NCI-H2081 (cell line): ENCODE data around the gene RPS6KA5.

Experiments used
- DNase-seq, 2 experiments: peaks; one replicate each; lab custom pipeline; 2025; lab: John Stamatoyannopoulos, UW

Gene RPS6KA5

GRCh38 chr14:90938615-90939014 lies 121.8 kb downstream of the RPS6KA5 start:
- no peak for DNase-seq

DNA sequence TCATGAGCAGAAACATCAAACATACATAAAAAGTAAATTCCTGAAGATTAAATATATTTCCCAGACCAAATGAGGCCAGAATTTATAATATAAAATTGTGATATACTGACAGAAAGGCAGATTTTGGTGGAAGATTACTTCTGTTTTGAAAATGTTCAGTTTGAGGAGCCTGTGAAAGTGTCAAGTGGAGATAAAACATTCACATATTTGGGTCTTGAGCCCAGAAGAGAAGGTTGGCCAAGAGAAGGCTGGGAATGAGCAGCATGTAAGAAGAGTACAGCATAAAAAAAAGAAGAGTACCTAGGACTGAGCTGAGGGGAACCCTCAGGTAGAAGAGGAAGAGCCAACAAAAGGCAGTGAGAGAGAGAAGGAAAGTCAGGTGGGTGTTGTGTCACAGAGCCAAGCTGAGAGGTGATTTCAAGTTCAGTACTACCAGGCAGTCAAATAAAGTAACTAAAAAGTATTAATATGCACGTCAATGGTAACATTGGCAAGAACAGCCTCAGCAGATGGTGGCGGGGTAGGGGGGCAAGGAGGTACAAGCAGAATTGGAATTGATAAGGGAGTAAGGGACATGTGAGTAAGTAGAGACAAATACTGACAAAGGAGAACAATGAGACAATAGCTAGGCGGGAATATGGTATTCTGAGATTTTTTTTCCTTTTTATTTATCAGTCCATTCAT lies 123.5 kb downstream of the RPS6KA5 start:
- no peak for DNase-seq

GRCh38 chr14:90924621-90925340 lies 135.7 kb downstream of the RPS6KA5 start:
- no peak for DNase-seq

DNA sequence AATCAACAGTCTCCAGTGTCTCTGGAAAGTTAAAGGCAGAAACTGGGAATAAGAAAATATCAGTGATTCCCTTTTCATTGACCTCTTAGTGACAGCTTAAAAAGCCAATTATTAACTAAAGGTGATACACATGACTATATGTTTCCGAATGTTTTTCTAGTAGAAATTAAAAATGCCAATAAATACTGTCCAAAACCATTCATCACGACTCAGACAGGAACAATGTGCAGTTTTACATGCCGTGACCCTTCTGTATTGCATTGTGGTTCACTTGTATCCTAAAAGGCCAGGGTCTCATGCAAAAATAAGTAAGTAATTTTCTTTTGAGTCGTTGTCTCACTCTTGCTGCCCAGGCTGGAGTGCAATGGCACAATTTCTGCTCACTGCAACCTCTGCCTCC lies 138.3 kb downstream of the RPS6KA5 start:
- DNase-seq: no peak

DNA sequence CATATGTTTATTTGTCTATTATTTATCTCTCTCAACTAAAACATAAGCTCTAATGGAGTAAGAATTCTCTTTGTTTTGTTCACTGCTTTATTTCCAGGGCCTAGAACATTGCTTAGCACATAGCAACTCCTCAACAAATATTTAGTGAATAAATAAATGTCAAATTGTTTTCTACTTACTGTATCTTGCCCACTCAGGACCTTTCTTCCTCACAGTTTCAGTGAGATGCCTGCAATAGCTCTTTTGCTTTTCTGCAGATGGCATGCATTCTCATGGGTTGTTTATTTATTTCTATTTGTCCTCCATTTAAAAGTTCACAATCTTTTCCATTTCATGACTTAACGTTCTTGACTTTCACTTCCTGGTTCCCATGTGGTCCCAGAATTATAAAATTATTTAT lies 149.3 kb downstream of the RPS6KA5 start:
- DNase-seq: no peak

GRCh38 chr14:90907178-90907577 lies 153.3 kb downstream of the RPS6KA5 start:
- no peak for DNase-seq

DNA sequence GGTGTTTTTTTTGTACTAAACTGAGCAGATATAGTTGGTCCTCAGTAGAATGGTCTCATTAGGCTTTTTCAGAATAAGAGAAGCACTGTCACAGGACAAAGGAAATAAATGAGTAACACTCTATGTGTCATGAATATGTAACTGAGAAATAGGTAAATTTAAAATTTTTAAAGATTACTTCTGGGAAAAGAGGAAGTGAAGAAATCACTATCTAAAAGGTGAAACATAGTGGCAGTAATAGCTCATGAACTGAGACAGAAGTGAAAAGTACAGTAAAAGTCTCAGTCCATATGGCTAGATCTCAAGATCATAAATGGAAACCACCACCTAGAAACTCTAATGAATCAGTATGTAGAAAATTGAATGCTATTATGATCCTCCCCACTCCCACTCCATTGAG lies 154.9 kb downstream of the RPS6KA5 start:
- DNase-seq: no peak

- DNase-seq: peak; percentile 62 to 72
Observed at GRCh38 chr14:90903101-90903500, 157.3 kb downstream of the RPS6KA5 start.

DNA sequence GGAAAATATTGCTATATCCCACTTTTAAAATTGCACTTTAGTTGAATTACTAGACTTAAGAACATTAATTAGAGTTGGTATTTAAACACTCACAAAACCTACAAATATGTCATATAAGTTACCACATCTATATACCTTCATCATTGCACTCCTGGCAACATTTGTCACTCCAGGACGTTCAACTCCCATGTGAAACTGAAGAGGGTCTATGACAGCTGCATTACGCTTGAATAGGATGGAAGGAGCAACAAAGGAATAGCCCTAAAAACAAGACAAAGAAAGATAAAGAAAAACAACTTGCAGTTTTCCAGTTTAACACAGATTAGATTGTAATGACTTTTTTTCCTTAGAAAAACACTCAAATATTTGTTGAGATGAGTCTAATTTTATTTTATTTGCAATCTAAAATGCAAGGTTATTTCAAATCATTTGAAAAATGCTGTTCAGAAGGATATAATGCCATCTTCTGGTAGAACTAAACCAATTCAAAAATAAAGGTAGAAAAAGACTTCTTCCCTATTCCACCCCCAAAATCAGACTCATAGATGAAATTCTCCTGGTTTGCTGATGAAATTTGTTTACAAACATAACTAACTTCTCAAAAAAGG lies 159.9 kb downstream of the RPS6KA5 start:
- no peak for DNase-seq

DNA sequence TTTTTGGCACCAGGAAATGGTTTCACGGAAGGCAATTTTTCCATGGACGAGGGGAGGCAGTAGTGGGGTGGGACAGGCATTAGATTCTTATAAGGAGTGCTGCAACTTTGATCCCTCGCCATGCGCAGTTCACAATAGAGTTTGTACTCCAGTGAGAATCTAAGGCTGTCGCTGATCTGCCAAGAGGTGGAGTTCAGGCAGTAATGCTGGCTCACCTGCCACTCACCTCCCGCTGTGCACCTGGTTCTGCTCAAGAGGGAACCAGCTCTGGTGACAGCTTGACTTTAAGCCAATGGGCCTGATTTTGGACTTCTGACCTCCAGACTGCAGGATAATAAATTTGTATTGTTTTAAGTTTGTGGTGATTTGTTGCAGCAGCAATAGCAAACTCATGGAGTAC lies 163.4 kb downstream of the RPS6KA5 start:
- no peak for DNase-seq

DNA sequence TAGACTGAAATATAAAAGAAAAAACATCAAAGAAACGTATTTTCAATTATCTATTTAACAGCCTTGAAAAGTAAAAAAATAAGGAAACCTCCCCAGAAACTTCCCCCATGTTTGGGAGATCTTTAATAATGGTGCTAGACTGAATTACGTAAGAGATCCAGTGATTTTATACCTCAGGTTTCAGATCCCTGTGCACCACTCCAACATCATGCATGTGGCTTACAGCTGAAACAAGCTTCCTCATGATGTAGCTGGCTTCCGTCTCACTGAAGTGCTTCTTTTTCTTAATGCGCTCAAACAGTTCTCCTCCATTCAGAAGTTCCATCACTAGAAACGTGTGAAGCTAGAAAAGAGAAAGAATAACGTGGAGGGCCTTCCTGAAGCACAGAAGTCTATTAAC lies 166.2 kb downstream of the RPS6KA5 start:
- no peak for DNase-seq

- DNase-seq: no peak
Observed at GRCh38 chr14:90893510-90893909, 166.9 kb downstream of the RPS6KA5 start.

- DNase-seq: no peak
Observed at GRCh38 chr14:90892970-90893369, 167.5 kb downstream of the RPS6KA5 start.

GRCh38 chr14:90891326-90891725 lies 169.1 kb downstream of the RPS6KA5 start:
- DNase-seq: no peak

DNA sequence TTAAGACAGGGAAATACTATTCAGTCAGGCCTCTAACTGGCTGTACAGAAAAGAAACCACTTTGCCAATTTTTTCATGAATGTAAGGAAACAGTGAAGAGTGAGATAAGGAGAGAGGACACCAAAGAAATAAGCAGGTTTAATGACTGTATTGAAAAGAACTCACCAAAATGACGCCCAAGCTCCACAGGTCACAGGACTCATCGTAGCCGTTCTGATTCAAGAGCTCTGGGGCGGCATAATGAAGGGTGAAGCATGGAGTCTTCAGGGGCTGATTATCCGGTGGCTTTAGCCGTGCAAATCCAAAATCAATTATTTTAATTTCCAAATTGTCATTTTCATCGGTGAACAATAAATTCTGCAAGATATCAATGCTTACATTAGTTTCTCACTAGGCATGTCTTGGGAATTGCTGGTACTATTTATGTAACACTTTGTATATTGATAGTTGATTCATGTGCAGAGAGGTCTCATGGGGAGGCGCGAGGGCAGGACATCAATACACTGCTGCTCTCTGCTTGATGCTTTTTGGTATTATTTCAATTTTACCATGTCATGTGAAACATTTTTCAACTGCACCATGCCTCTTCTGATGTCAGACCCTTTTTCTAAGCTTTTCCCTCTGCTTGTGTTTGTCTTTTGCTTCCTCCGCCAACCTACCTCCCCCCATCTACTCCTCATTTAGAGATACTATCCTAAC lies 170.0 kb downstream of the RPS6KA5 start:
- no peak for DNase-seq

GRCh38 chr14:90886297-90886815 lies 174.1 kb downstream of the RPS6KA5 start:
- no peak for DNase-seq

DNA sequence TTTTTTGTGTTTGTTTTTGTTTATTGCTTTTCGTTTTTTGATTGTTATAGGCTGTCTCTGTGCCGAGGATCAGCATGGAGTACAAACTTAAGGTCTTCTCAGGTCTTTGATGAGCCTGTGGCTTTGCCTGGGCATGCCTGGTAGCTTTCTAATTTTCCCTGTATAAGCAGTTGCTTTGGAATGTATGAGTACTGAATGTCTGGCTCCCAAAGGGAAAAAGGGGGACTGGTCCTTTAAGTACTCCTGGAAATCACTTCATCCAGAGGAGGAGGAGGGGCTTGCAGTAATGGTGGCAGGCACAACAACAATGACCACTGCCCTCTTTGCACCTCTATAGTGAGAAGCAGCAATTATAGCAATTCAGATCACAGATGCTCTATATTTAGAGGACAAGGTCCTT lies 176.7 kb downstream of the RPS6KA5 start:
- DNase-seq: no peak

- no peak for DNase-seq
Observed at GRCh38 chr14:90883197-90883596, 177.2 kb downstream of the RPS6KA5 start.

- no peak for DNase-seq
Observed at GRCh38 chr14:90880282-90880681, 180.2 kb downstream of the RPS6KA5 start.

DNA sequence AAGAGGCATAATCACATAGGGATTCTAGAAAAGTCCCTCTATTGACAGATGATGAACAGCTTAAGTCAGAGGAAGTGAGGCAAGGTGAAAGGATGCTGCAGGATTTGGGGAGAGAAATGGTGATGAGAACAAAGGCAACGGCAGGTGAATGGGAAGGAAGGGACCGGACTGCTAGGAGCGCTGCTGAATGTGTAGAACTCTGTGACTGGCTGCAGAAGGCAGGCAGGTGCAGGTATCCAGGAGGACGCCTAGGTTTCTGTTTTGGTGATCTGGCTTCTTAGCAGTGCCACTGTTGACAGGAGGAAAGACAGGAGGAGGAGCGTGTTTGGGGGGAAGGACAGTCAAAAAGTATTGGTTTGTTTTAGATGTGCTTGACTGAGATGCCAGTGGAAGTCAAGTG lies 185.8 kb downstream of the RPS6KA5 start:
- DNase-seq: no peak

GRCh38 chr14:90871605-90872233 lies 188.7 kb downstream of the RPS6KA5 start:
- peak in 1 of 2 experiments; percentile 18 for DNase-seq
